SIG-M5 treated with dmso at 0.1 percent for 504 hours (cell line): Measurements from ENCODE around the gene SOX15.

Source experiments
- DNase-seq: peaks from one replicate; lab custom pipeline; 2025; ENCODE audit not compliant: unreplicated experiment; lab: John Stamatoyannopoulos, UW

The SOX15 gene

GRCh38 chr17:7579001-7579833 lies 10.7 kb downstream of the SOX15 start, which contains the start of gene CD68:
TSS of gene CD68 (plus strand) at chr17:7579638. CDS start at chr17:7579678, 40 bp downstream.
- DNase-seq = peak; percentile 99

- DNase-seq = no peak
These were observed 12.3 kb downstream of the SOX15 start for GRCh38 chr17:7577327-7578199.

GRCh38 chr17:7576432-7576937 lies 13.4 kb downstream of the SOX15 start:
- DNase-seq = no peak

GRCh38 chr17:7575959-7576358 lies 13.9 kb downstream of the SOX15 start:
- no peak for DNase-seq

GRCh38 chr17:7575481-7575883 lies 14.4 kb downstream of the SOX15 start:
- no peak for DNase-seq

GRCh38 chr17:7574176-7574953 lies 15.5 kb downstream of the SOX15 start:
- no peak for DNase-seq

GRCh38 chr17:7573324-7574080 lies 16.4 kb downstream of the SOX15 start:
- DNase-seq = peak; percentile 92

GRCh38 chr17:7572588-7573323 lies 17.1 kb downstream of the SOX15 start:
- peak; percentile 97 for DNase-seq

GRCh38 chr17:7572338-7572587 lies 17.6 kb downstream of the SOX15 start:
- no peak for DNase-seq

GRCh38 chr17:7570351-7570750 lies 19.5 kb downstream of the SOX15 start:
- no peak for DNase-seq

- DNase-seq = no peak
These were observed 20.3 kb downstream of the SOX15 start for GRCh38 chr17:7569571-7569970.

- DNase-seq = no peak
These were observed 26.6 kb downstream of the SOX15 start for GRCh38 chr17:7563115-7563869.

- DNase-seq = no peak
These were observed 27.7 kb downstream of the SOX15 start for GRCh38 chr17:7562208-7562605.

- peak; percentile 83 for DNase-seq
These were observed 28.2 kb downstream of the SOX15 start, which contains the start of gene SENP3 for GRCh38 chr17:7561589-7562207. TSS of gene SENP3 (plus strand) at chr17:7561919. CDS start at chr17:7563077, 1,158 bp downstream.

- DNase-seq = peak; percentile 76
These were observed 28.8 kb downstream of the SOX15 start for GRCh38 chr17:7561028-7561575.

- DNase-seq = peak; percentile 73
These were observed 29.5 kb downstream of the SOX15 start for GRCh38 chr17:7560172-7561027.
